Activated CD4-positive, alpha-beta T cell treated with anti-CD3 and anti-CD28 coated beads, Interleukin-2, amount 10 ng/mL, durations not matched to agents 24 days and 14 days (primary cell): ENCODE data around the gene PTPRK. TPM values are rescaled to one million over a fixed set of nuclear protein-coding genes. Genes with fewer than 3 reads are reported as not detected.
"Not testable (repeated sequence)": the region's sequence is repeated elsewhere in the genome, so short reads cannot be mapped to it uniquely, and the experiment has no call there.

Source experiments
- DNase-seq: peaks from one replicate; pipeline ENCODE4 v3.0.0; 2022
- H3K27ac Mint-ChIP-seq: one replicate; pipeline ENCODE4 v1.8.0; 2022; ENCODE audit warnings: mild to moderate bottlenecking, mixed read lengths
- H3K27me3 Mint-ChIP-seq: one replicate; pipeline ENCODE4 v1.8.0; 2022; ENCODE audit warnings: mixed read lengths
- H3K36me3 Mint-ChIP-seq: one replicate; pipeline ENCODE4 v1.8.0; 2022; ENCODE audit warnings: low read depth, mild to moderate bottlenecking, mixed read lengths
- H3K4me1 Mint-ChIP-seq: one replicate; pipeline ENCODE4 v1.8.0; 2021; ENCODE audit warnings: mixed read lengths
- H3K4me3 Mint-ChIP-seq: one replicate; pipeline ENCODE4 v1.8.0; 2022; ENCODE audit warnings: mild to moderate bottlenecking, moderate library complexity, mixed read lengths
- H3K9me3 Mint-ChIP-seq: one replicate; pipeline ENCODE4 v1.8.0; 2021; ENCODE audit warnings: mixed read lengths
- intact Hi-C: fragments of 100-400 bp; cut with micrococcal nuclease; formaldehyde crosslinking; loops from one replicate; pipeline ENCODE4 v1.15.1; 2023
- total RNA-seq: library from RNA; stranded (reverse); gene quantifications from 2 replicates; pipeline ENCODE4 v1.2.3, GENCODE V29; 2022

The PTPRK gene
- total RNA-seq, 1 donor from 2014 or later, result 3.6 TPM

DNA sequence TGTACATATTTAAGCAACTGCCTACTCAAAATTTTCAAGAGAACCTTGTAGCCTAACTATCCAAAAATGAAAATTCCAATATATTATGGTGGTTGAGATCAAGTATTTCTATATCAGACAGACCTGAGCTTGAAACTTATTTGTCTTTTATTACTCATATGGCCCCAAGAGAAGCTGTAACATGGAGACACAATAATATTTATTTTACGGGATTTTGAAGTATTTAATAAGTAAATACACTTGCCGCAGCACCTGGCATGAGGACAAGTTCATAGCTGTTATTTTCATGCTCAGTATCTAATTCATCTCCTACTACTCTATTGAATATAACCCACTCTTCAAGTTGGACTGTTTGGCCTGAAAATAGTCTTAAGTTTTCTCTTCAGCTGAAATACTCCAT, 28.0 kb downstream of the PTPRK start:
- intact Hi-C loops, result no loop called here
- Mint-ChIP-seq H3K4me3 (no peak overlapping the region), H3K27ac (no peak overlapping the region), H3K4me1 (peaks cover 2% of the 10 kb centered on the region), H3K9me3 (no peaks in the 10 kb centered on the region), H3K27me3 (peaks cover 7% of the 10 kb centered on the region), H3K36me3 (no peaks in the 10 kb centered on the region)
- no peak for DNase-seq

DNA sequence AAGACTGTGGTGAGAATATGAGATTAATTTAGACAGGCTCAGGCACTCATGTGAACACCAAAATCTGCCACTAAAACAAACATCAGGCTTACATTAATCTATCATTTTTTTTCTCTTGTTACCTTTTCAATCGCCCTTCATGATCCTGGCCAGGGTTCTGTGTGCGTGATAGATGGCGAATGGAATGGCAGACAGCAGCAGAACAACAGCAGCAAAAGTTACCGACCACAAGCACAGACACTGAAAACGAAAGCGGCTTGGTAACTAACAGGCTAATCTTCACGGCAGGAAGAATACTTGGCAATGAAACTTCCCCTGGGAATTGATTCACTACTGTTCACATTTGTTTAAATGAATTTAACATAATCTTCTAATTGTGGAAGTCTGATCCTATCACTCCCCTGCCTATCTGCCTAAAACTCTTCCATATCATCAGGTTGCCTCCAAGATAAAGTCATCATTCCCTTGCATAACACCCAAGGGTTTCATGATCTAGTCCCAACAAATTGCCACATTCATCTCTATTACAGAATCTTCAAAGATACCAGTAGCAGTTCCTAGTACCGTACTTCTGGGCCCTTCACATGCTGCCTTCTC, 28.7 kb downstream of the PTPRK start:
- intact Hi-C loops, result no loop called here
- peak overlapping the region; percentile 52 for H3K4me3 Mint-ChIP-seq

DNA sequence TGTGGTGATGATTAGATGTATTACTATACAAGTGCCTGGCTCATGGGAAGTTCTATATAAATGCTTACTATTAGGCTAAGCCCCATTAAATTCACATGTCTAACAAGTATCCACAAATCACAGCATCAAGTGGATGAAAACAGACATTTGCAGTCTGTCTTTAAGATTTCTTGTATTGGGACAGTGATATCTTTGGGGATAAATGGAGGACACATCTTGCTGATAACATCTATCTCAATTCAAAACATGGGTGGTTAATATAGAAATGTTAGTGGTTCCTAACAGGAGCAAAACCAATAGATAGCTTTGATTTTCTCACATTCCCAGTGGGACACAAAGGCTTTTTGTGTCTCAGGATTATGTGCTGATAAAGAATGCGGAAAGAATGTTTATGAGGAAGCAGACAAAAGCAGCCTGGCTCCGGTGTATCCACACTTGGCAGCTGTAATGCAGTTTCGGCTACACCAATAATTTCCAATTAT, 29.3 kb downstream of the PTPRK start:
- intact Hi-C loops, result no loop called here
- peaks cover 2% of the 10 kb centered on the region for H3K4me1 Mint-ChIP-seq
- H3K36me3 Mint-ChIP-seq, result no peaks in the 10 kb centered on the region
- H3K9me3 Mint-ChIP-seq, result no peaks in the 10 kb centered on the region
- no peak overlapping the region for H3K4me3 Mint-ChIP-seq
- no peak for DNase-seq
- no peak overlapping the region for H3K27ac Mint-ChIP-seq
- peaks cover 9% of the 10 kb centered on the region for H3K27me3 Mint-ChIP-seq

More for the DNA sequence above, 28.7 kb downstream of the PTPRK start:
- H3K27ac Mint-ChIP-seq, result no peak overlapping the region
- DNase-seq, result no peak
- H3K4me1 Mint-ChIP-seq, result peaks cover 2% of the 10 kb centered on the region
- H3K9me3 Mint-ChIP-seq, result no peaks in the 10 kb centered on the region
- peaks cover 7% of the 10 kb centered on the region for H3K27me3 Mint-ChIP-seq
- no peaks in the 10 kb centered on the region for H3K36me3 Mint-ChIP-seq

DNA sequence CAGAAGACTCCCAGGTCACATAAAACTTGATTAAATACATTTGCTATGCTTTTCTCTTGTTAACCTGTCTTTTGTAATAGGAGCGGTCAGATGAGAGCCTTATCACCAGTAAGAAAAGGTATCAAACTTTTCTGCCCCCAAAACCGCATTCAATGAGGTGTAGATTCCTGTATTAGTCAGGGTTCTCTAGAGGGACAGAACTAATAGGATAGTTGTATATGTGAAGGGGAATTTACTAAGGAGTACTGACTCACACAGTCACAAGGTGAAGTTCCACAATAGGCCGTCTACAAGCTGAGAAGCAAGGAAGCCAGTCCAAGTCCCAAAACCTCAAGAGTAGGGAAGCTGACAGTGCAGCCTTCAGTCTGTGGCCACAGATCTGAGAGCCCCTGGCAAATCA, 32.7 kb downstream of the PTPRK start:
- Mint-ChIP-seq H3K4me3 (no peak overlapping the region), H3K27ac (no peak overlapping the region), H3K4me1 (peaks cover 2% of the 10 kb centered on the region), H3K9me3 (no peaks in the 10 kb centered on the region), H3K36me3 (no peaks in the 10 kb centered on the region), H3K27me3 (peaks cover 3% of the 10 kb centered on the region)
- intact Hi-C loops, result no loop called here
- DNase-seq, result no peak

DNA sequence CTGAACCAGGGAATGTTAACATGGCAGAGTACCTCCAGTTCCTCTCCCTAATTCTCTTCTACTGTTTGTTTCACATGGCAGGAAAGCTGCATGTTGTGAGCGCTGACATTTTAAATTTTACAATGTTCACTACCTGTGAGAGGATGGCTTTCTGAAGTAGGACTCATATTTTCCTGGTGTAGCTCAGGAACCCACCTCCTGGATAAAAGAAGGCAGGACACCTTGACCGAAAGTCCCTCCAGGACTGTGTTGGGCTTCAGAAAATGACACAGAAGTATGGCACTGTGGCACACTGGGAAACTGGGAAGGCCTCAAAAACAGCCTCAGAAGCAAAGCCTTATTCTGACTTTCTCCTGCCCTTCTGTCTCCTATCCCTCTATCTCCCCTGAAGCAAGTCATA, 33.3 kb downstream of the PTPRK start:
- intact Hi-C loops, result no loop called here
- DNase-seq, result no peak
- H3K27me3 Mint-ChIP-seq, result peaks cover 3% of the 10 kb centered on the region
- H3K9me3 Mint-ChIP-seq, result no peaks in the 10 kb centered on the region
- H3K27ac Mint-ChIP-seq, result no peak overlapping the region
- H3K4me1 Mint-ChIP-seq, result peaks cover 2% of the 10 kb centered on the region
- H3K36me3 Mint-ChIP-seq, result no peaks in the 10 kb centered on the region
- no peak overlapping the region for H3K4me3 Mint-ChIP-seq

DNA sequence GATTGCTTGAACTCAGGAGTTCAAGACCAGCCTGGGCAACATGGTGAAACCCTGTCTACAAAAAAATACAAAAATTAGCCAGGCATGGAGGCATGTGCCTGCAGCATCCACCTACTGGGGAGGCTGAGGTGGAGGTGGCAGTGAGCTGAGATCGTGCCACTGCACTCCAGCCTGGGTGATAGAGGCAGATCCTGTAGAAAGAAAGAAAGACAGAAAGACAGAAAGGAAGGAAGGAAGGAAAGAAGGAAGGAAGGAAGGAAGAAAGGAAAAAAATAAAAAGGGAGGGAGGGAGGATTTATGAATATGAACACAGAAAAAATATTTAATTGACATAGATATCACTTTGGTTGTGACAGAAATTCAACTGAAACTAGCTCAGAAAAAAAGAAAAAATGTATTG, 33.8 kb downstream of the PTPRK start:
- H3K27me3 Mint-ChIP-seq, H3K4me3 Mint-ChIP-seq, H3K36me3 Mint-ChIP-seq, H3K9me3 Mint-ChIP-seq, DNase-seq, H3K4me1 Mint-ChIP-seq, intact Hi-C loops, H3K27ac Mint-ChIP-seq: not testable (repeated sequence)

DNA sequence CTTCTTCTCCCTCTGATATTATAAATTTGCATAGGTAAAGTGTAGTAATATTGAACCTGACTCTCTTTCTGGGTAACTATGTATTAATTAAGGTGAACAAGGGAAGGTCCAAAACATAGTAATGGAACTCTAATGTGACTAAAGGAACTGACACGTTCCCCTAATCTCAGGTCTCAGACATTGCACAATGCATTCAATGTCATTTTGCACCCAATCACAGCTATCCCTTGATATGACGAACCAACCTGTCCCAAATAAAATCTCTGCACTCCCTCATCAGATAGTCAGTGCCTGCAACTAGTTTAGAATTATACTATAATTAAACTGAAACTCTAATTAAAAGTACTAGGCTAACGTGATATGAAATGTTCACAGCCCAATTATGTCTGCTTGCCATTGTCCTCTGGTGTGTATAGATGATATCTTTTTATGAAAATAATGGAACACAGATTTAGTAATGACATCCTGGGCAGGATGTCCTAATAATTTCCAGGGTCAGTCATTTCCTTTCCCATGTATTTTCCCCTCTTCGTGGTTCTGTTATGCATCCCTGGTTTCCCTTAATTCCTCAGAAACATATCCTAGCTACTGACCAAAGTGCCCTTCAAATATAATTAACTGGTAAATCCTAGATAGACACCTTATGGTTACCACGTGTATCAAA, 36.8 kb downstream of the PTPRK start:
- DNase-seq, result no peak
- H3K27ac Mint-ChIP-seq, result no peak overlapping the region
- intact Hi-C loops, result no loop called here
- no peaks in the 10 kb centered on the region for H3K4me1 Mint-ChIP-seq
- H3K9me3 Mint-ChIP-seq, result peaks cover 4% of the 10 kb centered on the region
- H3K27me3 Mint-ChIP-seq, result peaks cover 3% of the 10 kb centered on the region
- no peak overlapping the region for H3K4me3 Mint-ChIP-seq
- no peaks in the 10 kb centered on the region for H3K36me3 Mint-ChIP-seq

DNA sequence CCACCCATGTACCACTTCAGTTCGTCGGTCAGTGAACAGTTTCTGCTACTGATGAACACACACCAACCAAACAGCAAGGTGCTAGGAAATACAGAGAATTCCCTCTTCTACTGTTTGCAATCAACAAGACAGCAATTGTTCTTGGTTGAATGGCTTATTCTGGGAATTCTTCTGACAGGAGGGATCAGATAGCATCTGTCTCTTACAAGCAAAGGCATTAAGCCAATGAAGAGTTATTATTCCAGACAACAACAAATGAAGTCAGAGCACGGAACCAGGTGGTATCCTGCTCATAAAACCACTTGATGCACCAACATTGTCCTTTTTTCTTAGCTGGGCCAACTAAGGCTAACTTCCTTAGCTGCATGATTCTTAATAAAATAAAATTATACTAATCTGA, 37.8 kb downstream of the PTPRK start:
- Mint-ChIP-seq H3K27me3 (peaks cover 3% of the 10 kb centered on the region), H3K9me3 (peaks cover 4% of the 10 kb centered on the region), H3K36me3 (no peaks in the 10 kb centered on the region), H3K27ac (no peak overlapping the region), H3K4me3 (no peak overlapping the region), H3K4me1 (peaks cover 5% of the 10 kb centered on the region)
- no peak for DNase-seq
- intact Hi-C loops, result no loop called here

DNA sequence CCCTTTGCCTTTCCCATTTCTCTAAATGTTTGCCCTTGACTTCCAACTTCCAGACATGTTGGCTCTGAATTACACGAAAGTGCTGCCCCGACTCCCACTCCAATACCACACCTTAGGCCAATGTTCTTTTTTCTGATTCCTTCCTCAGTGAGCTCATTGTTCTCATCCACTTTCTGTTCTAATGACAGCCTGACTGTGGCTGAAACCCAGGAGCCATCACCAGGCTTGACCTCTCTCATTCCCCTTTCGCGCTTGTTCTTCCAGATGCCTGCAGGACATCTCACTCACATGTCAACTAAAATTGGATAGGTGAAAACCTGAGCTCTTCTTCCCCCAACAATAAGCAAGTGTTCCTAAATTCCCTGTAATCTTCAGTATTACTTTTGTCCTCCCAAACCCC, 40.4 kb downstream of the PTPRK start:
- Mint-ChIP-seq H3K27ac (no peak overlapping the region), H3K4me3 (no peak overlapping the region), H3K4me1 (peaks cover 5% of the 10 kb centered on the region), H3K27me3 (no peaks in the 10 kb centered on the region), H3K9me3 (peaks cover 4% of the 10 kb centered on the region), H3K36me3 (no peaks in the 10 kb centered on the region)
- intact Hi-C loops, result no loop called here
- DNase-seq, result no peak

DNA sequence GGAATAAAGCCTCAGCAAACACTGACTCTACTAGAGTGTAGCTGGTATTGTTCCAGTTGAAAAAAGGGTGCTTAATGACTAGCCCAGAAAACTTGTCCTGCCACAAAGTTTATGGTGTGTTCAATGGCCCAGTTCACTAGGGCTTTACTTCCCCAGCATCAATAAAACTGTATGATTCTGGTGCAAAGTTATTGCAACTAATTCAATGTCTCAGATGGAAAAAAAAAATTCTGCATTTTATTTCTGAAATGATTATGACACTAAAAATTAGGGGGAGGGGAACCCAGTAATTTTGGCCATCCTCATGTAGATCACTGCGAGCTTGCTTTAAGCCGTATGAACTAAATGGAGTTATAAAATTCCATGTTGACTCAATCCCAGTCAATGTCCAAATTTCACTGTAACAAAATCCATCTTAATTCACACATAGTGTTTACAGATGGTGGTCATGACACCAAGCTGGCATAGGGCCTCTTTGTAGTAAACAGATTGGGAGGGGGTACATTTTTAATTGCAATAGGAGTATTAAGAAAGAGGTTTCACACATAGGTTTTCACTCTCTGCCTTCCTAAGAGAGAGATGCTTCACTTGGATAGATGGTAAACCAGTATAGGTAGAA, 41.2 kb downstream of the PTPRK start:
- Mint-ChIP-seq H3K4me3 (peak overlapping the region; percentile 73), H3K27me3 (no peaks in the 10 kb centered on the region), H3K36me3 (no peaks in the 10 kb centered on the region), H3K27ac (no peak overlapping the region), H3K9me3 (peaks cover 4% of the 10 kb centered on the region), H3K4me1 (peaks cover 5% of the 10 kb centered on the region)
- no peak for DNase-seq
- intact Hi-C loops, result no loop called here

DNA sequence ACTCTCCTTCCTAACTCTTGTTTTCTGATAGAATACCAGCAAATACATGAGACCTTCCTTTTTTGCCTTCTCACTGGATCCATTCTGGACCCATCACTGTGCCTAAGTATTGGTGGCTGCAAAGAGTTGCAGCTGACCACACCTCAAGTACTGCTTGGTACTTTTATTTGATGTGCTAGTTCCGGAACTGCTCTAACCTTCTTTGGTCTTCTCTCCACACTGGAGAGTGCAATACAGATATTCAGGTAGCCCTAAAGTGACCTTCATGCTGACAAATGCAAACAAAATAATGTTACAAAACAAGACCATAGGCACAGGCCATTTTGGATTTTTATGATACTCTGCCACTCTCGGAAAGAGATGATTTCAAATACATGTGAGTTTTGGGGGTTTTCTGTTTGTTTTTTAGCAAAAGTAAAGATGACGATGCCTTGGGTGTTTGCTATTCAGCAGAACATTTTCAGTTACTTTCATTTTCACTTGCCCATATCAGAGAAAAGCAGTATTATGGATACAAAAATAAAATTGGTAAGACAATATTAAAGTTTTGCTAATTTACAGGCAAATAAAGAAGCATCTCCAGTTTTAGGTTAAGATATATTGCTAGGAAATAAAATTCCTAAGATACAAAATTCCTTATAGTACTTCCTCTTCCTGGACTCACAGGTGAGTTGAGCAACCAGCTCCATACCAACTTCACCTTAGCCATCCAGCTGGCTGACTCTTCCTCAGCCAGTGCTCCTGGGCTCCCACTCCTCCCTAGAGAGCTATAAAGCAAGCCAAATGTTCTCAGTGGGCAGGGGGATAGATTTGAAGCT, 42.0 kb downstream of the PTPRK start:
- no peaks in the 10 kb centered on the region for H3K27me3 Mint-ChIP-seq
- no peak overlapping the region for H3K27ac Mint-ChIP-seq
- peaks cover 4% of the 10 kb centered on the region for H3K9me3 Mint-ChIP-seq
- no peaks in the 10 kb centered on the region for H3K36me3 Mint-ChIP-seq
- no peak for DNase-seq
- H3K4me1 Mint-ChIP-seq, result peaks cover 5% of the 10 kb centered on the region
- peak overlapping the region; percentile 73 for H3K4me3 Mint-ChIP-seq
- intact Hi-C loops, result no loop called here

DNA sequence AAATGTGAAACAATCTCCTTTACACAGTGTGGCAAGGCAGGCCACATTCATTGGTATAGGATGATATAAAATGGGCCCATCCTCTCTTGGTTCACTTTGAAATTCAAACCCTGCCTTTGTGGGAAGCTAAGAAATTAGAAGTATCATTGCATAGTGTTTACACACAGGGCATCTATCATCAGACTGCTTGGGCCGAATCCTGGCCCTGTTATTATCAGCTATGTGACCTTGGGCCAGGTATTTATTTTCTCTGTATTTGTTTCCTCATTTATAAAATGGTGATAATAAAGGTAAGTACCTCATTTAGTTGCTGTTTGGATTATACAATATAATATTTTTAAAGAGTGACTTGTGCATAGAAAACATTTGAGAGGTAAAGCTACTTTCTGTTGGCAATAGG, 45.5 kb downstream of the PTPRK start:
- no peaks in the 10 kb centered on the region for H3K36me3 Mint-ChIP-seq
- intact Hi-C loops, result no loop called here
- H3K27ac Mint-ChIP-seq, result no peak overlapping the region
- DNase-seq, result no peak
- peaks cover 5% of the 10 kb centered on the region for H3K4me1 Mint-ChIP-seq
- peaks cover under 1% of the 10 kb centered on the region for H3K9me3 Mint-ChIP-seq
- H3K27me3 Mint-ChIP-seq, result peaks cover 5% of the 10 kb centered on the region
- H3K4me3 Mint-ChIP-seq, result no peak overlapping the region

DNA sequence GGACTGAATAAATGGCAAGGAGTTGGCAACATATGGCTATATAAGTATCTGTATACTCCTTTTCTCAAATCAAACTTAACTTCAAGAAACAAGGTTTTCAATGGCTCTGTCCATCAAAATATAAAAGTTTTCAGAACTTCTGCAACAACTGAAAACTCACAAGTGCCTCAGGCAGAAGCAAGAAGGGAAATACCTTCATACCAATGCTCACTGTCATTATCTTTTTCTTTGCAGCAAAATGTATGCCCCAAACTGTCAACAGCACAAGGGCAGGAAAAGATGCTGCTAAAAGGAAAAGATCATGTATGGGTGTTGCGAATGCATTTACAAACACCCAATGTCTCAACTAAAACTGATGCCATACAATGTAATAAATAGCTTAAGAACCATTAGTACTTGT, 45.9 kb downstream of the PTPRK start:
- peaks cover 5% of the 10 kb centered on the region for H3K4me1 Mint-ChIP-seq
- H3K36me3 Mint-ChIP-seq, result no peaks in the 10 kb centered on the region
- peaks cover 5% of the 10 kb centered on the region for H3K27me3 Mint-ChIP-seq
- DNase-seq, result no peak
- intact Hi-C loops, result no loop called here
- H3K9me3 Mint-ChIP-seq, result no peaks in the 10 kb centered on the region
- H3K4me3 Mint-ChIP-seq, result no peak overlapping the region
- no peak overlapping the region for H3K27ac Mint-ChIP-seq

DNA sequence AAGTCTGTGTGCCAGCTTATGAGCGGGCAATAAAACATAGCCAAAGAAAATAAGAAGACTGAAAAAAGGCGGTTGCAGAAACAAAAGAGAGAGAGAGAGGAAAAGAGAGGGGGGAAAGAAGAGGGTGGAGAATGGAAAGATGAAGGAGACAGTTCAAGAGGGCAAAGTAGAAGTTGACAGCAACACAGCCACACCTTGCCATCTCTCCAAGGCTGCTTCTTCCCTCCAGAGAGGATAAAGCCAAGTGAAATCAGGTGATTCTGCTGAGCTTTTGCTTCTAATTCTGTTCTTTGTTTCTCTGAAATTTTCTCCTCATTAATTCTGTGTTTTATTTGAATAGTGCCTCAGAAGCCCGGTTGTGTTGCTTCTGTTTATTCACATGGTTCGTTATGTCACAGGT, 48.5 kb downstream of the PTPRK start:
- H3K36me3 Mint-ChIP-seq, result no peaks in the 10 kb centered on the region
- intact Hi-C loops, result no loop called here
- peaks cover 5% of the 10 kb centered on the region for H3K27me3 Mint-ChIP-seq
- no peak overlapping the region for H3K27ac Mint-ChIP-seq
- no peaks in the 10 kb centered on the region for H3K4me1 Mint-ChIP-seq
- H3K4me3 Mint-ChIP-seq, result no peak overlapping the region
- DNase-seq, result no peak
- no peaks in the 10 kb centered on the region for H3K9me3 Mint-ChIP-seq
